Stimulated activated CD4-positive, alpha-beta T cell treated with anti-CD3 and anti-CD28 coated beads, Interleukin-2, amount 100 ng/mL, for 24 hours (primary cell): ENCODE results near the gene C12orf56.

Source experiments
- DNase-seq, 2 donors: peaks; one replicate each; pipeline ENCODE4 v3.0.0-alpha.2; 2020

Gene C12orf56

GRCh38 chr12:64390275-64390851 is at the start of gene C12orf56:
Gene C12orf56 (minus strand): TSS chr12:64390758. CDS start chr12:64390565, 193 bp downstream.
- peak; percentile 21 to 33 for DNase-seq

GRCh38 chr12:64440100-64440499 is 49.5 kb upstream of the C12orf56 start:
- DNase-seq = no peak

- DNase-seq = no peak
These were observed 43.4 kb upstream of the C12orf56 start for GRCh38 chr12:64433915-64434314.

- DNase-seq = no peak
These were observed 41.2 kb upstream of the C12orf56 start for GRCh38 chr12:64431791-64432190.

- no peak for DNase-seq
These were observed 40.3 kb upstream of the C12orf56 start for GRCh38 chr12:64430886-64431285.

- DNase-seq = no peak
These were observed 38.4 kb upstream of the C12orf56 start for GRCh38 chr12:64428956-64429355.

- no peak for DNase-seq
These were observed 37.4 kb upstream of the C12orf56 start for GRCh38 chr12:64427988-64428387.

GRCh38 chr12:64419696-64420095 is 29.1 kb upstream of the C12orf56 start:
- no peak for DNase-seq

- DNase-seq = no peak
These were observed 27.7 kb upstream of the C12orf56 start for GRCh38 chr12:64418209-64418608.

- DNase-seq = no peak
These were observed 23.3 kb upstream of the C12orf56 start for GRCh38 chr12:64413884-64414283.

GRCh38 chr12:64412459-64412858 is 21.9 kb upstream of the C12orf56 start:
- DNase-seq = no peak

- no peak for DNase-seq
These were observed 20.9 kb upstream of the C12orf56 start for GRCh38 chr12:64411427-64411826.

- DNase-seq = no peak
These were observed 17.0 kb upstream of the C12orf56 start for GRCh38 chr12:64407342-64408223.

GRCh38 chr12:64404470-64405256 is 14.1 kb upstream of the C12orf56 start:
- DNase-seq = peak; percentile 74 to 77

- peak; percentile 93 for DNase-seq
These were observed 13.3 kb upstream of the C12orf56 start, which contains the start of gene XPOT for GRCh38 chr12:64403707-64404469. Gene XPOT (plus strand): TSS chr12:64404392. CDS start chr12:64410036, 5,644 bp downstream.

GRCh38 chr12:64402181-64402580 is 11.6 kb upstream of the C12orf56 start:
- DNase-seq = no peak

- DNase-seq = peak in 1 of 2 donors; percentile 36
These were observed 9.5 kb upstream of the C12orf56 start for GRCh38 chr12:64400041-64400440.

GRCh38 chr12:64395739-64396138 is 5.2 kb upstream of the C12orf56 start:
- no peak for DNase-seq

- DNase-seq = no peak
These were observed 1.7 kb upstream of the C12orf56 start for GRCh38 chr12:64392221-64392620.

- no peak for DNase-seq
These were observed 1.4 kb downstream of the C12orf56 start for GRCh38 chr12:64389154-64389553.

GRCh38 chr12:64387197-64387816 is 3.3 kb downstream of the C12orf56 start:
- DNase-seq = no peak

- peak; percentile 49 to 51 for DNase-seq
These were observed 5.1 kb downstream of the C12orf56 start for GRCh38 chr12:64385468-64385867.
